ENCODE measurements around the gene LANCL3.
"Not testable (repeated sequence)": the region's sequence is repeated elsewhere in the genome, so short reads cannot be mapped to it uniquely, and the experiment has no call there.

LANCL3 gene

DNA sequence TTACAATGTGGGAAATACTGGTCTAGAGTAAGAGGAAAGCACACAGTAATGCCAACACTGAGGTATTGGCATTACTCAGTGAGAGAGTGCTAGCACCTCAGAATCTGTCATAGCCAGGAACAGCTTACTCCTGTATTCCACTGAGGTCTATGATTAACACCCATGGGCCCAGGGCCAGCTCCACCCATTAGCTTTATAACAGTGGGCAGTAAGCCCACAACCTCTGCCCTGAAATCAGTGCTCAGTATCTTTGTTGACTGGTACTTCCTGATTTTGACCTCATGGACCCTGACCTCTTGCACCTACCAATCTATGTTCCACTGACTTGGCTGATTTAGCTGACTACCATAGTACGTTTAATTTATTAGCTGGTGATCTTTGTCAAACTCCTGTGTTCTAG is 56.1 kb downstream of the LANCL3 start:
- DNase-seq (ENCODE audit: low read depth), result no peak

DNA sequence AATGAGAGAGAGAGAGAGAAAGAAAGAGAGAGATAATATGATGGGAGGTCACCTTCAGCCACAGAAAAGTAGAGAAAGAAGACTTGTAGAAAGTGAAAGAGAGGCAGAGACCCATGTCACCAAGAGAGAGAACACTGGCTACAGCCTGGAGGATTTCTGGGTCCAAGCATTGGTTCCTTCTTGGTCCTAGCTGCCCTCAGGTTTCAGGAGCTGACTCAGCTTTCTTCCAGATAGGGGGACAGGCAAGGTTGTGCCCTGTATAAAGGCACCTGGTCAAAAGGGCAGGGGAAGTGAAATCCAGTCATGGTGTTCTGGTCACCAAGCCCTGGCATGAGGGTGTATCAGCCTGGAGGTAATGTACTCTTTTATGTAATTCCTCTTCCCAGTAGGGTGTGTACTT is 66.6 kb downstream of the LANCL3 start:
- no peak for DNase-seq (ENCODE audit: low read depth)

DNA sequence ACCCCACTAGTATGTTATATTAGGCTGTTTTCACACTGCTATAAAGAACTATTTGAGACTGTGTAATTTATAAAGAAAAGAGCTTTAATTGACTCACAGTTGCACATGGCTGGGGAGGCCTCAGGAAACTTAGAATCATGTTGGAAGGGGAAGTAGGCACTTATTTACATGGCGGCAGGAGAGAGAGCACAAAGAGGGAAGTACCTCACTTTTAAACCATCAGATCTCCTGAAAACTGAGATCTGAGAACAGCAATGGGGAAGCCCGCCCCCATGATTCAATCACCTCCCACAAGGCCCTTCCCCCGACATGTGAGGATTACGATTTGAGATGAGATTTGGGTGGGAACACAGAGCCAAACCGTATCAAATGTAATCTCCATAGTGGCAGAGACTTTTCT is 68.7 kb downstream of the LANCL3 start:
- DNase-seq (ENCODE audit: low read depth), result no peak

DNA sequence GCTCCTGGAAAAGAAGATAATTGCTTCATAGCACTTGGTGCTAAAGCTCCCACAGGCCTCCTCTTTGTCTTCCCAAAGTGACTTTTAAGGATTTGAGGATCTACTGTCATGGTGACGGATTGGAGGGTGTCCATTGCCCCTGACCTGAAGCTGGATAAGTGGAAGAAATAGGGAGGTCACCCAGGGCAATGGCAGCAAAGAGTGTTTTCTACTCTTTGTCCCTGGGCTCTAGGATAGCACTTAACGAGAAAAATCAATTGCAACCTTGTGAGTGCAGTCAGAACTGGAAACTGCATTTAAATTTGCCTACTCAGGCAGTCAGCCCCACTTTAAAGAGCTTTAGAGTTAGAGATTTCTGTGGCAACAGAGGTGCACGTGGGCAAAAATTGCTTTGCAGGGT is 70.4 kb downstream of the LANCL3 start:
- DNase-seq (ENCODE audit: low read depth), result no peak

DNA sequence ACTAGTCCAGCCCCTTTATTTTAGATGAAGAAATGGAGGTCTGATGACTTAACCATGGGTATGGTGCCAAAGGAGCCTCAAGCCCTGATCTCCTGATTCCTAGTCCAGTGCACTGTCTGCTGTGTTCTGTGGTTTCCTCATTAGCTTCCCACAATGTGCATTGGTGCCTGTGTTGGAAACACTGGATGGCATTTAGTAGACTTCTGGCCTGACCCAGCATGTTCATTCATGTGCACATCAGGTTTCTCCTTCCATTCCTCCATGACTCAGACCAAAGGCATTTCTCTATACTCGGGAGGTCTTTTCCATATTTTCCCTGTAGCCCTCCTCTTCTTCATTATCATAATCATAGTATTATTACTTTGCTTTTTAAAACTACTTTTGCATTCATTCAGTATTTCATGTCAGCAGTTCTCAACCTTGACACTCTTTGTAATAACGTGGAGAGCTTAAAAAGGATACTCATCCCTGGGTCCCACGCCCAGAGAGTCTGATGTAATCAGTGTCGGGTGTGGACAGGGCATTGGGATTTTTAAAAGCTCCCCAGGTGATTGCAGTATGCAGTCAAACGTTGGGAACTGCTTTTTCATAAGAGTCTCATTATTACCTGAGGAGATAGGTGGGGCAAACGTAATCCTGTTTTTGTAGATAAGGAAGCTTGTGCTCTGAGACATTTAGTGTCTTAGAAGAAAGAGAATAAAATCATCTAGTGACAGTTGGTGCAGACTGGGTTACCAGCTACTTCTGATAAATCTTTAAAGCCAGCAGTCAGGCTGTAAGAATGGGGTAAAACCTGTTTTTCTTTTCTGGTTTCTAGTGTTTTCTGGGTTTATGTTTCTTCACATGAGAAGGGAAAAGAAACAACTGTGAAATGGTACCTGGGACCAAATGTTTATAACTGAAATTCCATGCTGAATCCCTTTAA is 73.2 kb downstream of the LANCL3 start:
- no peak for DNase-seq (ENCODE audit: low read depth)

DNA sequence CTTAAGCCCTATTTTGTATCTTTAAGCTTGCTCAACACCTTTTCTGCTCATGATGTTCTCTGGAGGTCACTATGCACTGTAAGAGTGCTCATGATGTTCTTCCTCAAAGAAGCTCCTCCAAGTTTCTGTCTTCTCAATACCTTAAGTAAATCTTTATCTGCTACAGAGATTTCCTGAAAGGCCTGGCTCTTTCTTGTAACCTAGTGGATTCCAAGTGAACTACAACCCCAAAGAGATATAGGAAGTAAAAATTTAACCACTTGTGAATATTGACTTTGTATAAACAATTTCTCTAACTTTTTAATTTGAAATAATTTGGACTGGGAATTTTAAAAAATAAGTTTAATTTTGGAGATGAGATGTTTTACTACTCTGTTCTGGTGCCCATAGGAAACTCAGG is 74.8 kb downstream of the LANCL3 start:
- DNase-seq (ENCODE audit: low read depth), result no peak

DNA sequence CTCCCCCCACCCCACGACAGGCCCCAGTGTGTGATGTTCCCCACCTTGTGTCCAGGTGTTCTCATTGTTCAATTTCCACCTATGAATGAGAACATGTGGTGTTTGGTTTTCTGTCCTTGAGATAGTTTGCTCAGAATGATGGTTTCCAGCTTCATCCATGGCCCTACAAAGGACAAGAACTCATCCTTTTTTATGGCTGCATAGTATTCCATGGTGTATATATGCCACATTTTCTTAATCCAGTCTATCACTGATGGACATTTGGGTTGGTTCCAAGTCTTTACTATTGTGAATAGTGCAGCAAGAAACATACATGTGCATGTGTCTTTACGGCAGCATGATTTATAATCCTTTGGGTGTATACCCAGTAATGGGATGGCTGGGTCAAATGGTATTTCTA is 79.4 kb downstream of the LANCL3 start:
- DNase-seq (ENCODE audit: low read depth), result not testable (repeated sequence)

DNA sequence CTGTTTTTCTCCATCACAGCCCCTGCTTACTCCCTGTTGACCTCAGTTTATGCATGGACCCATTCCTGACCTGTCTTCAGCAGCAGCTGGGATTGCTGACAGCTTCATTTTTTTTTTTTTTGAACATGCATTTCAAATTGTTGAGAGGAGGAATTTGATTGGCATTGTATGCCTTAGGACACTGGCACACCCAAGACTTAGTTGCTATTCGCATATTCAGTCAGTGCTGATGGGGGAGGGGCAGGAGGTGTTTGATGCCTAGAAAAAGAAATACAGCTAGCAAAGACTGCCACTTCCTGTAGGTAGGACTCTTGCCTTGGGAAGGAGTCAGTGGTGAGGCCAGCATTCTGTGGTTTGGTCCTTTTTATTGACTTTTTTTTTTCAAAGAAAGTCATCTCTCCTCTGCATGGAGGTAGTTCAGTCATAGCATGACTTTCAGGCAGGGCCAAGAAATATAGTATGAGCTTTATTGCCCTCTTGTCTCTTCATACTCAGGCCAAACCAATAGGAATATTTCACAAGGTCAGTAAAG is 80.5 kb downstream of the LANCL3 start:
- no peak for DNase-seq (ENCODE audit: low read depth)

DNA sequence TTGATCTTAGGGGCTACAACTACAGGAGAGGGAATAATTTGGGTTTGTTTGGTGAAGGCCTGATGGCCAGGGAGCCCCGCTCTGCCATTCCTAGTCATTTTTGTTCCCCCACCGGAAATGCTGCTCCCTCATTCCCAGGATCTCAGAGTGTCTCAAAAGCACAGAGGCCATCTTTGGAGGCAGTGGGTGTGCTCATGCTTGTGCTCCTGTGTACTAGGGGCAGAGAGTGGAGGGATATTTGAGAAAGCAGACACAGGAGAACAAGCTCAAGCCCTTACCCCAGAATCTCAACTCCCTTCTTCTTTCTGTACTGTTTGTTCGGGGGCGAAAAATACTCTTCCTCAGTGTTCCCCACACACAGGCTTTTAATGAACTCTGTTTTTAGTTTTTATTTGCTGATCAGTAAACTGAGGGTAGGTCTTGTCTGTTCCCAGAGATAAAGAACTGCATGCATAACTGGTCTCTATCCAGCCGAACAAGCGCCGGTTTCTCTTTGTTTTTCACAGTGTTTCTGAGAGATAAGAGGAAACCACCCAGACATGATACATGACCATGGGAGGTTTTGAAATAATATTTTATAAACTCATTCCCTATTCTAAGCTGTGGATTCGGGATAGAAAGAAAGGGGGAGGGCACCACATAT is 81.2 kb downstream of the LANCL3 start:
- DNase-seq (ENCODE audit: low read depth), result no peak

DNA sequence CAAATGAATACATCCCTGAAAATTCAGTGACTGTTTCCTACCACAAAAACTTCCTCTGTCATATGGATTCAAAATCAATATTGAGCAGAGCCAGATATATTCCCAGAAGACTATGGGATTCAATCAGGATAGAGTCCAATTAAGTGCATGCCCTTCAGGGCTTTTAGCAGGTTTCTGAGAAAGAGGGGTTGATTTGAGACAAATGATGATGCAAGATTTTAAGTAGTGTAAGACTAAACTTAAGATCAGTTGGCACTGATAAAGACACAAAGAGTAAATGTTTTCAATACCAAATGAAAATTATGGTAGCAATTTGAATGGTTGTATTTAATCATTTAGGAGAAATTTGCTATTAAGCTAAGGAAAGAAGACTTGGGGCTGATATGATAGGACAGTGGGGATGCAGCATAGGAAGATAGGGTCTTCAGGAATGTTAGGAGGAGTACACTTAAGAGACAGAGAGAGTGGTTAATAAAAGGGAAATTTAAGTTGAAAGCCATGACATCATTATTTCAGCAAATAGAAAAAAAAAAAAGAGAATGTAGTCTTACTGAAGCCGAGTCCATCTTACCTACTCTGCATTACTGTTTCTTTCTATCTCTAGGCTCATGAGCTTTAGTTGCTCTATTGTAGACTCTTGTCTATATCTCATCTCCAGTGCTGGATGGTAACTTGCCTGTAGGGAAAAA is 82.1 kb downstream of the LANCL3 start:
- no peak for DNase-seq (ENCODE audit: low read depth)

DNA sequence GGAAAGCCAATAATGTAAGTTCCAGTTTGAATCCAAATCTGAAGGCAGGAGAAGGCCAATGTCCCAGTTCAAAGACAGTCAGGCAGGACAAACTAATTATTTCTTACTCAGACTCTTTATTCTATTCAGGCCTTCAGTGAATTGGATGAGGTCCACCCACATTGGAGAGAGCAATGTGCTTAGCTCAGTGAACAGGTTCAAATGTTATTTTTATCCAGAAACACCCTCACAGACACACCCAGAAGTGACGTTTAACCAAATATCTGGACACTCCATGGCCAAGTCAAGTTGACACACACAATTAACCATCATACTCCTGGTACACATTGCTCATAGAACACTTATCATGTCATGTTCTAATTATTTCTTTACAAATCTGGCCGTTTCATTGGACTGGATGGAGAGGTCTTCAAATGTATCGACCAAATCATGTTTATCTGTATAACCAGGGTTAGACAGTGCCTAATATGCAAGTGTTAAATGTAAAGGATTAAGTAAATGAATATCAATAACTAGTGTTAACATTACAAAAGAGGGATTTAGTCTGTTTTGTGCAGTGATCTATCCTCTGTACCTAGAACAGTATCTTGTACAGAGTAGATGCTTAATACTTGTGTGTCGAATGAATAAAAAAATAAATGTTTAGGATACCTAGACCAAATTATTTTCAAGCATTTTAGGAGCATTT is 87.0 kb downstream of the LANCL3 start:
- DNase-seq (ENCODE audit: low read depth), result no peak

DNA sequence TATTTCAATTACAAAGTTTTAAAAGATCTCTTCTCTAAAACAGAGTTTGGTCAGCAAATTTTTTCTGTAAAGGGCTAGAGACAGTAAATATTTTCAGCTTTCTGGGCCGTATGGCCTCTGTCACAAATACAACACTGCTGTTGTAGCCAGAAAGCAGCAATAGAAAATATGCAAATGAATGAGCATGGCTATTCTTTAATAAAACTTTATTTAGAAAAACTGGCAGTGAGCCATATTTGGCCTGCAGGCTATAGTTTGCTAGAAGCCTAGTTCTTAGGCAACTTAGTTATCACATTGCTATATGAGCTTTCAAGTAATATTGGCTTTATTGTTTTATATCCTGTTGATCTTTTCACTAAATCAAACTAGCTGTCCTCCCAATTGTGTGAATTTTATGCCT is 87.6 kb downstream of the LANCL3 start:
- DNase-seq (ENCODE audit: low read depth), result no peak

DNA sequence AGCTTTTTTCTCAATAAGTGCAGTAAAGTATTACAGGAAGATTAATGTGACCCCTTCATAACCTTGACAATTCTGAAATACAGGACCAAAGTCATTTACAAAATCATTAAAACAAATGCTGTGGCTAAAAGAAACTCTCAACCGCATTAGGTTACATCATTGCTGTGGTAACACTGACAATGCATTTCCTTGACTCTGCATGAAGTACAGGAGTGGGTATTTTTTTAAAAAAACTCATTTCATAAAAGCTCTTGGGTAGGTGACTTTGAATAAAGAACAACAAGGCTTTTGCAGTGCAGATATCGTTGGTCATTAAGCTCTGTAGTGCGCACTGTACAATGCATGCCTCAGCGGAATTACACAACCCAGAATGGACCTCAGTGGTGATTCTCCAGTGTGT is 90.7 kb downstream of the LANCL3 start:
- DNase-seq (ENCODE audit: low read depth), result no peak

DNA sequence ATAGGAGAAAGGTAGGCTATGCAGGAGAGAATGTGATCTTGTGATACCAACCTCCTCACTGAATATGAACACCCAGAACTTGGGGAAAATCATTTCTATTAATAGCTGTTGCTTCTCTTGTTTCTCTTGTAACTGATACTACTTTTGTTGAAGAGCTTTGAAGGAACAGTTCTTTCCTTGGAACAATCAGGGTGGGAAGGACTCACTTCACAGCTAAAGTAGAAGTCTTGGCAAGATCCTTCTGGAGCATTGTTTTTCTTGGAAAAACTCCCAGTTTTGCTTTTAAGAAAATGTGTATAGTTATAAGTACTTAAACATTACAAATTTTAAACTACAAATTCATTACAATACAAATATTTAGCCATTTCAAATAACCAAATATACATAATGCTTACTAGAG is 95.1 kb downstream of the LANCL3 start:
- DNase-seq (ENCODE audit: low read depth), result no peak

DNA sequence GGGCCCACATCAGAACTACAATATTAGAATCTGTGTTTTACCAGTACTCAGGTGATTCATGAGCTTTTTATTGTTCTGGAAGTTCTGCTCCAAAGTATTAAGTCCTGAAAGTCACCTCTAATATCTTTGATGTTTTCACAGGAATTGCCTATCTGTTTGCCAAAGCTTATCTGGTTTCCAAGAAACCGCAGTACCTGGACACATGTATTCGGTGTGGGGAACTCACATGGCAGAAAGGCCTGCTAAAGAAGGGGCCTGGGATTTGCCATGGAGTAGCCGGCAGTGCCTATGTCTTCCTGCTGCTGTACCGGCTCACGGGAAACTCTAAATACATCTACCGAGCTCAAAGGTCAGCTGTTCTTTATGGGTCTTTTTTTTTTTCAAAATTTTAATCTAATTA is 95.7 kb downstream of the LANCL3 start:
- no peak for DNase-seq (ENCODE audit: low read depth)

DNA sequence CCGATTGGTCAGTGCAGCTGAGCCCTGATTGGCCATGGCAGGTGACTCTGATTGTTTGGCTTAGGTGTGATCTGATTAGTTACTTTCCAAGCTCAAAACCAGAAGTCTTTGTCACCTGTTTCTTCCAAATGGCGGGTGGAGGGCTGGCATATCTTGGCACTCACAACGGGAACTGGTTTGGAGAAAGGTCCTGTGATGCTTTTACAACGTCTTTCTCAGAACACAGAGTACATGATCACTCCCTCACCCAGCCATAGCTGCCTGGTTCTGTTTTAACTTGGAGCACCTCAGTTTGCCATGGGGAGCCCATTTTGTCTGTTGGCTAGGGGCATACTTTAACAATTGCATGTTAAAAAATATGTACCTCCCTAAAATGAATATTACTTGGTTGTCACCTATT is 101.1 kb downstream of the LANCL3 start:
- no peak for DNase-seq (ENCODE audit: low read depth)

DNA sequence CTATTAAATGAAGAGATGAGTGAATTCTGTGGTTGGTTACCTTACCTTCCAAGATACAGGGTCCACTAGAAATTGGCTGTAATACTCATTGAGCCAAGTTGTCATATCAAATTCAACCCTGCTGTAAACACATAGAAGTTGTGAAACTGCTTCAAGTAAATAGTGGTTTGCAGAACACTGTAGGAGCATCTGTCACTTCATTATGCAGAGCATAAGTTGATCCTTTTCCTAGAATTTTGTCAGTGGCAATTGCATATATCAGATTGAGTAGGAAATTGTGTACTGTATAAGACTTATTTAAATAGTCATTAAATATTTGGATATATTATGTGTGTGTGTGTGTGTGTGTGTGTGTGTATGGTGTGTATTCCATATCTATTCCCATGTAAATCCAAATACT is 105.3 kb downstream of the LANCL3 start:
- no peak for DNase-seq (ENCODE audit: low read depth)

DNA sequence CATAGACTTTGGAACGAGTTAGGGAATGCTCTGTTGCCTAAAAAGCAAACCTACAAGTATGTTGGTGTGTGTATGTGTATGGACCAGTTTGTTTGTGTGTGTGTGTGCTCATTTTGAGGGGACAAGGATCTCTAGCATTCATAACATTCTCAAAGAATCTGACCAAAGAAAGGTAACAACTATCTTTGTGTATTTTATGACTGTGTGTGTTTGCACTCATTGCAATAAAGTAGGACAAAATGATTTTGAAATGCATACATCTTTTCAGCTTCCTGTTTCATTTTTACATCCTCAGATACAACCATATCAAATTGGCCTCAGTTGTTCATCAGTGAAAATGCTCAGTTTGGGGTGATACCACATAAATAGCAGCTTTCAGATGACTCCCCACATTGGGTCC is 105.8 kb downstream of the LANCL3 start:
- no peak for DNase-seq (ENCODE audit: low read depth)

DNA sequence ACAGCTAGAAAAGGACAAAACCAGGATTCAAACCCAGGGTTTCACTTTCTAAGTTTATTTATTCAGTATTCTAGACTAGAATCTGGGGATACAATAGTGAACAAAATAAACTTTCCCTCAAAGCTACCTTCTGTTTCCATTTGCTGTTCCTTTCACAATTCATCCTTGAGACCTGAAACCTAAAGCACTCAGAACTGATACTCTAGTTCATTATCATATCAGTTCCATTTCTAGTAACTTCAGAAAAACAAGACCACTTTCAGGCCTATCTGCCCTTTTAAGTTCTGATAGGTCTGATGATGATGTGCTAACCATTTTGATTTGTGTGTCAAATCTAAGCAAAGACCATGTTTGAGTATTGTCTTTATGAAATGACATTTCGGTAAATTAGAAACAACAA is 106.3 kb downstream of the LANCL3 start:
- no peak for DNase-seq (ENCODE audit: low read depth)

DNA sequence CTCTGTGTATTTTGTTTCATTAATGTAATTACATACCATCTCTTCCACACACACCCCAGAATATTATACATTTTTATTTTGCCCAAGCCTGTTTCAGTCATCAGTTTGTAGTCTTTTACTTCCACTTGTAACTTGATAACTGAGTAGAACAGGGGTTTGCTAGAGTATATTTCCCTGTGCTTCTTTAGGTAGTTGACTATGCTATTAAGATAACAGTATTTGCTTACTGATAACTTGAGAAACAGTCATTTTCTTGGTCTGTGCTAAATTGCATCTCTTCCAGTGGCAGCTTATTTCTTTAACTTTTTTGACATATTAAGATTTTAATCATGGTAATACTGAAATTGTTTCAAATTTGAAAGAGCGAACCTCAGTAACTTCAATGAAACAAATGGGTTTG is 107.1 kb downstream of the LANCL3 start:
- DNase-seq (ENCODE audit: low read depth), result no peak

DNA sequence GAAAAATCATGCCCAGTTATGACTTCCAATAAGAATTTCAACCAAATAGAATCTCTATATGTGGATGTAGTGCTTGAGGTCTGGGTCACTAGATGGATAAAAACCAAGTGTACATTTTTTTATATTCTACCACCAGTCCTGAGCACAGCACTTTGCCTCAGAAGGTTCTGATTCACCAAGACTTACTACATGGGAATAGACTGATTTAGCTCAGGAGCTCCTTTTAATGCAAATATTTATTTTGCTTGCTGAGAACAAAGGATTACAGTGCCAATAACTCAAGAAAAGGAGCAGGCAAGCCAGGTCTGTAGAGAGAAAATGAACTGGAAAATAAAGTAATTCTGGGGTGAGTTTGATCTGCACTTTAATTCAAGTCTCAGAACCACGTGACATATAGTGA is 107.8 kb downstream of the LANCL3 start:
- no peak for DNase-seq (ENCODE audit: low read depth)

DNA sequence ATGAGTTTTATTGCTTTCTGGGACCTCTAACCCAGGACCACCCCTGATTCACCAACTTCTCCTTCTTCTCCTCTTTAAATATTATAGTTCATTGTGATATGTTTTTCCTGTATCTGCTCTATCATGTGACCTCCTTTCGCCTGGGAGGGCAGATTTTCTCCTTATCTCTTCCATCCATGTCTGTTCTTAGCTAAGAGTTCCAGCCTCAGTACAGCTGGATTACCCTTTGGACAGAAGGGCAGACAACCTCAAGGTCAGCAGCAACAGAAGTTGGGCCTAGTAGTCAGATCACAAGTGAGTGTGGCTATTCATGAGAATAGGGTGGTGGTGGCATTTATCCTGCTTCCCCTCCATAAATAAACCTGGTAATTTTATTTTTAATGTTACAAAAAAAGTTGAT is 108.4 kb downstream of the LANCL3 start:
- DNase-seq (ENCODE audit: low read depth), result no peak
